Measurements from ENCODE around the gene CREB3L2.

CREB3L2 gene

DNA sequence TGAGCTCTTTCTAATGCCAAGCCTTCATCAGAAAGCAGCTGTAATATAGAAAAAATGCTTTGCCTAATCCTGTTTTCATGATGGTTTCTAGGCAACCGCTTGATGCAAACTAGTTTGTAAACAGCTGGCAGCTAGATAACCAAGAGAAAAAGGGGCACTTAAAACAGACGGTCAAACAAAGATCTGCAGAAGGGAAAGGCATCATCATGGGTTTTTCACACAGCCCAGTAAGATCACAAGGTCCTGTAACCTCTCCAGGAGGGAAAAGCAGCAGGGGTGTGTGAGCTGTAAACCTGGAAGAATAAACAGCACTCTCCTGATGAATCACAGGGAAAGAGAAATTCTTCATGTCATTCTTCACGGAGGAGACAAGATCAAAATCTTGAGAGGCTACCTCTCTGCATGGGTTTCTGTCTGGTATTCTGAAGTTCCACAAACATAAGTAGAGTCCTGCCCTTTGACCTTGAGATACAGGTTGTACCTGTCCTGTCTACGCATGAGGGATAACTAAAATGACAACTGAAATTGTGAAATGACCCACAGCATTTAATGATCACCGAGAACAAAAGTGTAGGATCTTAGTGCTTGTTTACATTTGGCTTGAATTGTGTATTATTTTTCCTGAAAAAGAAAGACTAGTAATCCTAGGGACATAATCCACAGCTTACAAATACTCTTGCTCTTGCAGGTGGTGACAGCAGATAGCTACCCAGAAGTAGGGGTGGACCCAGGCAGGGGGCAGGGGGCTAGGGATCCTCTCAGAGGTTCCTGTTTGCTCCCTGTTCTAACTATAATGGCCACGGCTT lies 48.0 kb downstream of the CREB3L2 start:
- no peak for DNase-seq (ENCODE audit: low read depth in 2 of 2, low spot score in 1 of 2)

DNA sequence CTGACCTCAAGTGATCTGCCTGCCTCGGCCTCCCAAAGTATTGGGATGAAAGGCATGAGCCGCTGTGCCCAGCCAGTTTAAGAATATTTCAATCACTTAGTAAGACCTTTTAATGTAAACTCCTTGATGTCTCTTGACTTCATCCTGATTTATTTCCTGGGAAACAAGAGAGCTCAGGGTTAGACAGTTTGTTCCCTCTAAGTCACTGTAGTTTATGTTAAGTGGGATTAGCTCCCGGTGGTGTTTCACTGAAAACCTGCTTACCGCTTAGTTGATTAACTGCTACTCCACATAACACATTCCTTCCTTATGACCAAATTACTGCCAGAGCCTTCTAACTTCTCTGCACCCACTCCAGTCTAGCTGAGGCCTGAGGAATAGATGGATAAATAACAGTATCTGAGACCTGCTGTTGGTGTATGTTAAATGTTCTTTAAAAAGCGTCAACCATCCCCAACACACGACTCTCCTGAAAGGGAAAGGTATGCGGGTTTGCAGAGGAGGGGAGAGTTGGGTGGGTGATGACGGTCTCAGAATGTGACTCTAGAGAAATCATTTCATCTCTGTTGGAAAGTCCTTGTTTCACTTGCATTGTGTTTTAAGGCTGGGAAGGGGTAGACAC lies 48.7 kb downstream of the CREB3L2 start:
- DNase-seq (ENCODE audit: low read depth in 2 of 2, low spot score in 1 of 2), result no peak

DNA sequence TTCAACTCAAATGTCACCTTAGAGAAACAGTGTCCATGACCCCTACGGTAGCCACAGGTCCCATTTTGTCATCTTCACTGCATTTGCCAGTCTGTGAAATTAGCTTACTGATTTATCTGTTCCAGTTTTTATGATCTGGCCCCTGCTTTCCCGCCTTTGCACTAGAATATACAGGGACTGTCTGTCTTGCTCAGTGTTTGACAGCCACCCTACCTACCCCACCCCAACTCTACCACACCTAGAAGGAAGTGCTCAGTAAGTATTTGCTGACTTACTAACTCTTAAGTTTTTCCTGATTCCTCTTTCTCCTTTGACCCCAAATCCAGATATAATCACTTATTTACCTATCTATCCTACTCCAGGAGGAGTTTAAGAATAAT lies 49.5 kb downstream of the CREB3L2 start:
- no peak for DNase-seq (ENCODE audit: low read depth in 2 of 2, low spot score in 1 of 2)

DNA sequence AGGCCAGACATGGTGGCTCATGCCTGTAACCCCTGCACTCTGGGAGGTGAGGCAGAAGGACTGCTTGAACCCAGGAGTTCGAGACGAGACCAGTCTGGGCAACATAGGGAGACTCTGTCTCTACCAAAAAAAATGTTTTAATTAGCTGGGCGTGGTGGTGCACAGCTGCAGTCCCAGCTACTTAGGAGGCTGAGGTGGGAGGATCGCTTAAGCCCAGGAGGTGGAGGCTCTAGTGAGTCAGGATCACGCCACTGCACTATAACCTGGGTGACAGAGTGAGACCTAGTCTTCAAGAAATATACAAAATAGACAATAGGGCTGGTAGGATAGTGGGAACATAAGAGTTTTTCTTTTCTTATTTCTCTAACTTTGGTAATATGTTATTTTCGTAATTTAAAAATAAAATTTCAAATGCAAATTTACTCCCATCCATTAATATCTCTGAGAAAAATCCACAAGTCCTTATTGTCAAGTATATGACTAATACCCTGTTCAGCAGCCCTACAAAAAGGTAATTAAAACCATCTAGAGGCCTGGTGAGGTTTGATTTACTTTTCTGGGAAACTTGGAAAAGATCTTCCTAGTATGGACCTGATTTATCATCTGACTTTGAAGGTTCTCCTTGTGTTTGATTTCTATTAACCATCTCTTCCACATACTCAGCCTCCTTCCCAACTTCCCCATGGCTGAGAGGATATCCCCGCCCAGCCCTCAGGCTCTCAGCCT lies 50.0 kb downstream of the CREB3L2 start:
- DNase-seq (ENCODE audit: low read depth in 2 of 2, low spot score in 1 of 2), result no peak

DNA sequence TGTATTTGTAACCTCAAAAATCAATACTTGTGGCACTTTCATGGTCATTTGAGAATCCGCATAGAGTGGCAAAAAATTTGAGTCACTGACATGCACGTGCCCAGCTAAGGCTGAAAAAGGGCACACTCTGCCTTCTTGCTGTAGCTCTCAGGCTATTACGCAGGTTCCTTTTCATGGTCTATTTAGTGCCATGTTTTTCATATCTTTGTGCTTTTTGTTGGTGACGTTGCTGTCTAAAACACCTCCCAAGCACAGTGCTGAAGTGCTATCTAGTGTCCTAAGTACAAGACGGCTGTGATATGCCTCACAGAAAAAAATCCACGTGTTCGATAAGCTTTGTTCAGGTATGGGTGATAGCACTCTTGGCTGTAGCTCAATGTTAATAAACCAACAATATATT lies 50.9 kb downstream of the CREB3L2 start:
- no peak for DNase-seq (ENCODE audit: low read depth in 2 of 2, low spot score in 1 of 2)

DNA sequence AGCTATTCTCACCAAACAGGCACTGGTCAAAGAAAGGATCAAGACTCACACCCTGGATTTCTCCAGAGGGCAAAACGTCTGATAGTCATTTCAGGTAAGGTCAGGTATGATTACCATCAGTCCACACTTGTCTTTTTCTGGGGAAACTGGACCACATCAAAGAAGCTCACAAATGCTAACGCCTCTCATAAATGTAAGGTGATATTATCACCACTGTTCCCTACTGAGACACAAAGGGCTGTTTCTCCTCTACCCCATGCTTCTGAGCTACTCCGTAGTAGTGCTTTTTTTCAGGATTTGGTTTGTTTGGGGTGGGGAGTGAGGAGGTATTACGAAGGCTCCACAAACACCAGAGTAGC lies 51.6 kb downstream of the CREB3L2 start:
- DNase-seq (ENCODE audit: low read depth in 2 of 2, low spot score in 1 of 2), result no peak

DNA sequence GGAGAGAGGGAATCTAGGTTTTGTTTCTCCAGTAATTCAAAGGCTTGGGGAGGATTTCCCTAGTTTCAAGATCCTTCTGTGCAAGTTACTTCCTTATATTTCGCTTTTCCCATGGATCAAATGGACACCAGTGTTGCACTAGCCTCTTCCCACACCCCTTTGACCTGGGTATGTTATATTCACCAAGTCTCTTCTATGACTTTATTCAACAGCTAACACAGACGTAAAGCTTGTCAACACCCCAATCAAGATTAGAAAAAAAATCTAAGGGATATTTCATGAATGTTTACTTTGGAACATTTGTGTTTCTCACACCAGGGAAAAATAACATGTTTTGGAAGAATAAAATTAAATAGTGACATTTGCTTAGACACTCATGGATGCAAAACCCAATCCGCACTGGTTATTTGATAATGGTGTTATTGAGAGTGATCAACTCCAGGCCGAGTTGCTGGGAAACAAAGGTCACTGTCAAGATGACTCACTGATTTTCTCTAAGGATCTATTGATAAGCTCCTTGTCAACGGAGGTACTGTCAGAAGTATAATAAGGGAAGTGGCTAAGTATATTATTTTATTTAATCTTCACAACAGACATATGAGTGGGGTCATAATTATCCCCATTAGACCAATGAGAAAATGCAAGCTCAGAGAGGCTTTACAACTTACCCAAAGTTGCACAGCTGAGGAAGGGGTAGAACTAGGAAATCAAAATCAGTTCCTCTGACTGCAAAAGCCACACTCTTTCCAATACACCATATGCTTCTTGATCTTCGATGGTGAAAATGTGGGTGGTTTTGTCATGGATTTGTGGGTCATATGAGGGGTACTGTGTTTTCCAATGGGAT lies 52.2 kb downstream of the CREB3L2 start:
- DNase-seq (ENCODE audit: low read depth in 2 of 2, low spot score in 1 of 2), result no peak

DNA sequence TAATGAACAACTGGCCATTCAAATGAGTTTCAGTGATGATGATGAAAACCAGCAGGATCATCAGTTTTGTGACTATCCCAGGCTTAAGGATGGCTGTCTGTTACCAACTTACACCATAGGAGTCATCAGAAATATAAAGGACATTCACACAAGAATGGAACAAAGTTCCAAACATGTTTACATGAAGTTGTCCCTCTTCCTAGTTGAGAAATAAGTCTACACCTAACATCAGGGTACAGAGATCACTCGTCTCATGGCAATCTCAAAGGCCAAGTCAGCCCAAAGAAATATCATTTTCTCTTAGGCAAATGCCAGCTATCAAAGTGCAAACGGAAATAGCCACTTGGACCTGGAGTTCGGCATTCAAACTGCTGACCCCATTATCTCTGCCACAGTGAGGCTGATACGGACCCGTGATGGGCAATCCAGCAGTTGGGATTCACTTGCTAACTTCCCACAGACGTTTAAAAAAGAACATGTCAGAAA lies 53.0 kb downstream of the CREB3L2 start:
- DNase-seq (ENCODE audit: low read depth in 2 of 2, low spot score in 1 of 2), result no peak

DNA sequence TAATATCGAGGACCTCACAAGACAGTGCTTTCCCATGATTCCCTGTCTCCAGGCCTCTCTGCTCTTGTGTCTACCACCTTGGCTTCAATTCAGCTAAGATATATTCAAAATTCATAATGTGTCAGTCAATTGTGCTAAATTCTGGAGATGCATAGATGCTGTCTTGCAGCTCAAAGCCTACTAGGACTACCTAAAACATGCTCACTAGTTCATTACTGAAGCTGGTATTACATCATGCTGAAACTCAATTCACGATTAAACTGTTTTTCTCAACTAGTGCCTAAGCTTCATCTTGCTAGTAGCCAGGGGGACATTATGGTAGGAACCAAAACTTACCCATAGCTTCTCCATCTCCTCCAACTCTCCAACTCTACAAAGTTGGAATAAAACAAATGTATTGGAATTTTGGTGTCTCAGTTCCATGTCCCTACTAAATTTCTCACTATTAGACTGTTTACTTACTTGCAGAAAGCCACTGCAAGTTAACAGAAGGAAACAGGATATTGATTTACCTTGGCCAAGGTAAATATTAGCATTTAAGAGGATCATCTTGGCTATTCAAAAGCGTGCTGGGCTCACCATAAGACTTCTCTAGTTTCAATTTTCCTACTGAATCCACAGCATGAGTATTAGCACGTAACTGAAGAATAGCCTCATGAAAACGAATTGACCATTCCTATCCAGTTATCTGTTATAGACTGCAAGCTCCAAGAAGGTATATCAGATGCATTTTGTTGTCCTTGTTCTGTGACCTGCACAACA lies 53.6 kb downstream of the CREB3L2 start:
- DNase-seq (ENCODE audit: low read depth in 2 of 2, low spot score in 1 of 2), result no peak

DNA sequence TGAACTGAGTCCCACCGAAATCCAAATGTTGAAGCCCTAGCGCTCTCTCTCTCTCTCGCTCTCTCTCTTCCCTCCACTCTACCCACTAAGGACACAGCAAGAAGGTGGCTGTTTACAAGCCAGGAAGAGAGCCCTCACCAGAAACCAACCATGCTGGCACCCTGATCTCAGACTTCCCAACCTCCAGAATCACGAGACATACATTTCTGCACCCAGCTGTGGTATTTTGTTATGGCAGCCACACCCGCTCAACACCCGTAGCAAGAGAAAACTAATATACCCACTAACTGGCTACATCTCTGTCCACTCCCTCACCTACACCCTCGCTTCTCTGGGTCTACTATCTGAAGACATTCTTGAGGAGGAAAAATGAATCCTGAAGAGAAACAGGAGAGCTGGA lies 54.8 kb downstream of the CREB3L2 start:
- DNase-seq (ENCODE audit: low read depth in 2 of 2, low spot score in 1 of 2), result no peak

DNA sequence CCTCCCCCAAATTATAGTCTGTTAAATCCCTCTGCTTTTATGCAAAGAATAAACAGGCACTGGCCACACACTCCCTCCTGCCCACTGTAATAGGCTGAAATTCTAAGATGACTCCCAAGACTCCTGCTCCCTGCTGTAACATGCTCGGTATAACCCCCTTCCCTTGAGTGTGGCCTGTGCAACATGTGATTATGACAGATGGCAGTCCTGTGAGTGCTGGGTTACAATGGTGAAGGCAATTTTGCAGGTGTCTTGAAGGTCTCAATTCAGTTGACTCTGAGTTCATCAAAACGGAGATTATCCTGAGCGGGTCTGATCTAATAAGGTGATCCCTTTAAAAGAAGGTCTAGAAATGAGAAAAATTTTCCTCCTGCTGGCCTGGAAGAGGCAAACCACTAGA lies 55.9 kb downstream of the CREB3L2 start:
- DNase-seq (ENCODE audit: low read depth in 2 of 2, low spot score in 1 of 2), result no peak

DNA sequence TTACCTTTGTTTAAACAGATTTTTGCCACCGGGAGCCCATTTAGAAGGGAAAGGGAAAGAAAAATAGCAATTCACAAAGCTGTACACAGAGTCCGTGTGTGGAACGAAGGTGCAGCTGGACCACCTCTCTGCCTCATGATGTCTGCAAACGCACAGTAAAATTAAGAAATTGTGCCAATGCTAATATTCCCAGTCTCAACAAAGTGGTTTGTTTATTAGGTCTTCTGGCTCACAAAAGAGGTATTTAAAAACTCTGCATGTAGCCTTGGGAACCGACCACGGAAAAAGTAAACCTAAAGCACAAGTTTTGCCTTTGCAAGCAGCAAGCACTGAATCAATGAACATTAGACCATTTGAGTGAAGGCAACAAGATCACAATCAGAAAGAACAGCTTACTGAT lies 57.7 kb downstream of the CREB3L2 start:
- DNase-seq (ENCODE audit: low read depth in 2 of 2, low spot score in 1 of 2), result no peak

DNA sequence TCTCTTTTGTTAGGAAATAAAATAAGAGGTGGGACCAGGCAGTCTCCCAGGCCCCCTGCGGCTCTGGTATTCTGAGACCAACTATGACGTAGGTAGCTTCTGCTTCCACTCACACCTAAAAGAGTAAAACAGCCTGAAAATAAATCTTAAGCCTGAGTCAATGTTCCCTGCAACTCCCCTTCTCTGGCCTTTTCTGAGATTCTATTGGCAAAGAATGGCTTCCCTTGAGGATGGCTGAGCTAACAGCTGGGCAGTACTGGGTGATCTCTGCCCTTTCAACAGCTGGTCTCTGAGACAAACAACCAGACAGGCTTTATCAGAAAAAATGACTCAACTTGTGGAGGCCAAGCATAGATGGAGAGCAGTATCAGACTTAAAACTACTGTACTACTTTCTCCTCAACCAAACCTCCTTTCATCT lies 58.7 kb downstream of the CREB3L2 start:
- DNase-seq (ENCODE audit: low read depth in 2 of 2, low spot score in 1 of 2), result no peak

DNA sequence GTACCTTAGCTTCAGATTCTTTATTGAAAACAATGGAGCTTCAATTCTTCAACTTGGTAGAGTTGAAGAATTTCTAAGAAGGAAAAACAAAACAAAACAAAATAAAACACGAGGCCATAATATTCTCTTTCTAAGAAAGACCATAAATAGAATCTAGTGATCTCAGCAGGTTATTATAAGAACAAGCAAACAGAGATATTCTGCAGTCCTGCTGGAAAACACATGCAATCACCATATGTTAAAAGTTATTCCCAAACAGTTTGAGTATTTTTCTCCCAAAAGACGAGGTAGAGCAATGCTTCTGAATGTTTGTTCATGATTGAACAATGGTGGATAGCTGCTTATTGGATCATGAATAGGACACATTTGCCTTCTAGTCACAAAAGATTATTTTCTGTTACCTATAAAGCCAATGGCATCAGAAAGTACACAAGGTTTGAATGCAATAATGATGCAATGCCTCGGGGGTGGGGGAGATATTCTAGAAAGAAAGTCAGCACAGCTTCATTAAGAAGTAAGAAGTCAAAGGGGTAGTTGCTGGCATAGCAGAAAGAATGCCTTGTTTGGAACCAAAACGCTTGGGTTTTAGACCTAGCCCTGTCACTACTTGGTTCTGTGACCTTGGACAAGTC lies 59.3 kb downstream of the CREB3L2 start:
- DNase-seq (ENCODE audit: low read depth in 2 of 2, low spot score in 1 of 2), result no peak

DNA sequence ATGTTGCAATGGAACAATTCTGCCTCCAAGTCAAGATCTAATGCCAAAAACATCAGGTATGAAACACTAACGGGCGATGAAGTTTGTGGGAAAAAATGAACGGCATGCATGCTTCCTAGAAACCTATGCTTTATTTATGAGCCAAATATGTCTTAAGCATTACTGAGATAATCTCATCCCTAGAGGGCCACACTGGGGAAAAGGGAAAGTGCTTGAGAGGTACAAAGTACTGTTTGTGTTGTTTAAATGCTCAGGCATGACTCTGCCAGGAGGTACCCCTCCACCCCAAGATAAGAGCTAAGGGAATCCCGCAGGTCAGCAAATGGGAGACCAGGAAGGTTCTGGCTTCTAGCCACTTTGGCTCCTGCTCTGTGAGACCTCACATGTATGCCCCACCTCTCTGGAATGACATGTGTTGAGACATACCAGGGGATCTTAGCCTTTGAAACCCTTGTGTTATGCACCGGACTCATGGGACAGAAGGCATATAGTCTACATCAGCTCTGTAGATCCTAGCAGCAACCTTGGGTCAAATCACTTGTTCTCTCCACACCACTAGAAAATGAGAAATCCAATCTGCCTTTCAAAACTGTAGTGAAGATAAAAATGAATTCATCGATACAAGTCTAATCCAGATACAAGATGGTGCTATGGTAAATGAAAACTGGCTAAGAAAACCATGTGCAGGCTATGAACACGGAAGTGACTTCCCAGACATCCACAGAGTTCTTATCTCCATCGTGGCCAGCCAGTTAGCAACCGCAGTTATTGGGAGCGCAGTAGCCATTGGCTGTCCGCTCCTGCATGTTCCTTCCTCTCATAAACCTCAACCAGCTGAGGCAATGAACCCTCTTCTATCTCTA lies 61.0 kb downstream of the CREB3L2 start:
- DNase-seq (ENCODE audit: low read depth in 2 of 2, low spot score in 1 of 2), result no peak

DNA sequence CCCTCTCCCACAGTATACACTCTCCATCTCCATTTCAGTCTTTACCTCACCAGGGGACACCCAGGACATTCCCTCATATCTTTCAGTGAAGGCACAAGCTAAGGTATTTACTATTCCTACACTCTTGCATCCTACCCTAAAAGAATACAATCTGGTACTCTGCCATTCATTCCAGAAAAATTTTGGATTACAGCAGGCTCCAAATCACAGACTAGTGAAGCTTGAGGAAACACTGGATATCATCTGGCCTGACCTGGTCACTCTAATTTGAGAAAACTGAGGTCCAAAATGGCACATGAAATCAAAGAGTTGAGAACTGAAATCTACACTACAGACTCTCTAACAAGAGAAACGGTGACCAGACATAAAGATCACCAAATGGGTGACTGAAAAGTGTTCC lies 61.7 kb downstream of the CREB3L2 start:
- no peak for DNase-seq (ENCODE audit: low read depth in 2 of 2, low spot score in 1 of 2)

DNA sequence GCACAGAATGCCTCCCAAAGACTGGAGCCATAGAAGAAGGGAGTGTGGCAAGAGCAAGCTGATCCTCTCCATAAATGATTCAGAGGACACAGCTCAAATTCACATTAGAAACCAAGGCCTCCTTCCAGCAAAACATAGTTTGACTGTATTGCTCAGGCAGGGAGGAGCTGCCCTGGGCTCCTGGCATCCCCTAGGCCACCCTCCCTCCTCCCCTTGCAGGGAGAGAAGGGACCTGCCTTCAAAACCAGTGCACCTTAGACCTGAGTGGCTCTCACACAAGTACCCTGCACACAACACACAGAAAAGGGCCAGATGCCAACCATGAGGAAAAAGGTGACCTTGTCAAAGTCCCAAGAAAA lies 64.7 kb downstream of the CREB3L2 start:
- DNase-seq (ENCODE audit: low read depth in 2 of 2, low spot score in 1 of 2), result no peak

DNA sequence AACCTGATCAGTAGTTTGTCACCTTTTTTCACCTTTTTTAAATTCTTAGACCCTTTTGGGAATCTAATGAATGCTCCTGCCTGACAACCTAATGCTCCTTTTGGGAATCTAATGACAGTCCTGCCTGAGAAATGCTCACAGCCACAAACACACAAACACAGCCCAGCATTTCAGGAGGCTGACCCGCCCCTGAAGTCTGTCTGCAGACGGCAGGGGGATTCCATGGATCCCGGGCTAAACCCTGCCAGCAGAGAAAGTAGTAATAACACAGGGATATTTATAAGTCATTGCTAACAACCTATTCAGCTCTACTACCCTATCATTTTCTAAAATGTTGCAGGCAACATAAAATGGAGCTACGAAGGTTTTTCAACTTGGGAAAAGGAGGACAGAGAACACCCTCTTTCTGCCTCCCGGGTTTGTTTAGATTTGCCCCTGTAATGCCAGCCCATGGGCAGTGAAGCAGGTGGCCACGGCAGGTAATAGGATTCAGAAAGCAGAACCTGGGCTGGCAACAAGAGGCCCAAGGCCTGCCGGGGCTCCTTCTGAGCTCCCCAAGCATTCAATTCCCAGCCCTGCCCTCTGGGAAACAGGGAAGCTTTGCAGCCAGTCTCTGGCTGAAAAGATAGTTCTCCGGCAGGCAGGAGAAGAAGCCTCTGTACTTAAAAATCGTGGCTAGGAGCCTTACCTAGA lies 65.2 kb downstream of the CREB3L2 start:
- no peak for DNase-seq (ENCODE audit: low read depth in 2 of 2, low spot score in 1 of 2)

All from stimulated activated CD8-positive, alpha-beta memory T cell treated with anti-CD3 and anti-CD28 coated beads, Interleukin-4, amount 100 ng/mL, for 1 hour (primary cell).